C4-2B (cell line): ENCODE measurements around the gene PKDCC.

Experiments used
- CTCF ChIP-seq: fragments of 450-650 bp; conservative IDR thresholded peaks from 2 replicates; pipeline ENCODE4 v1.5.1; 2017; ENCODE audit warnings: mild to moderate bottlenecking
- ZFX ChIP-seq: fragments of 450-650 bp; IDR thresholded peaks from 2 replicates; pipeline ENCODE4 v1.6.1; 2017

- TF ChIP-seq CTCF (no peak), ZFX (no peak)
Observed at GRCh38 chr2:42049221-42050009, 1.6 kb downstream of the PKDCC start.
